ENCODE results near the gene EDN2. TPM values are rescaled to one million over a fixed set of nuclear protein-coding genes. Genes with fewer than 3 reads are reported as not detected.

Gene EDN2
- total RNA-seq: not detected in 2 replicates

DNA sequence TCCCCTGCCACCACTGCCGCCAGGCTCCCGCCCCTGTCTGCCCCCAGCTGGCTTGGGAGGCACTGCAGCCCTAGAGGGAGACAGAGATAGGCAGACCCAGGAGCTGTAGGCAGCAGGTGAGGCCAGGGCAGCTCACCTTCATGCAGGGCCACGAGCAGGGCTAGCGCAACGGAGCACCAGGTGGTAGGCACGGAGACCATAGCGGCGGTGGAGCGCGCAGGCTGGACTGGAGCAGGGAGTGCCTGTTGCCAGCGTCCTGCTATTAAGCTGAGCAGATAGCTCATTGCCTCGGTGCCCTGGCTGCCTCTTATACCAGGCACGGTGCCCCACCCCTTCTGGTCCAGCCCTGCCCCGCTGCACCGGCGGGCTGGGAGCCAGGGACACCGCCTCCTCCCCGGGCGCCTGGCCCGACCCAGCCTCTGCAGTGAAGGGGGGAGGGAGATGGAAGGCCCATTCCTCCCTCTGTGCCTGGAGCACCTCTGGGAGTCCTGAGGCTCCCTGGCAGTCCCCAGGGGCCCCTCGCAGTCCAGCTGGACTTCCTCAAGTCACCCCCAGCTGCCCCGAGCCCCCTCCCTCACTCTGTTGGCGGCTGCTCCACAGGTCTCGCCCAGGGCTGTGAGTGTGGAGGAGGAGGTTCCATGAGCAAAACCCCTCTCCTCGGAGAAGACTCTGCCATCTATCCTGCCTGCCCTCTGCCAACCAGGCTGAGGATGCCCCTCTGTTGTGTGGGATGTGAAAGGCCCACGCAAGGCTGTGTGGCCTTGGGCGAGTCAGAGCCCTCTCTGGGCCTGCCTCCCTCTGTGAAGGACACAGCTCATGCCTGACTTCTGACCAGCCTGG, at the start of gene EDN2:
EDN2 (minus strand) TSS at position 282 of the 840 bp plus-strand sequence; CDS start at position 200, 82 bp downstream.

Other genes with a start within 250 kb of the EDN2 start
- 12.0 and 13.1 TPM in 2 replicates for gene SCMH1, start 242.4 kb downstream of the EDN2 start, total RNA-seq
- under 0.01 TPM in 1 of 2 replicates, not detected in the other for gene FOXO6, start 123.2 kb downstream of the EDN2 start, total RNA-seq

Data from smooth muscle cell of bladder (primary cell).